OCI-LY7 (cell line): Measurements from ENCODE around the gene POU2F3.

Source experiments
- CTCF ChIP-seq: fragments of 200-600 bp; sonication (generic); conservative IDR thresholded peaks from 2 replicates; pipeline ENCODE4 v1.5.1; 2014; ENCODE audit warnings: mild to moderate bottlenecking, antibody characterized with exemption, low read length, moderate library complexity, mixed read lengths
- EZH2phosphoT487 ChIP-seq: fragments of 200-600 bp; sonication (generic); IDR thresholded peaks from 2 replicates; pipeline ENCODE4 v1.6.1; 2018; ENCODE audit warnings: low read depth, borderline replicate concordance, mild to moderate bottlenecking, mixed run types, antibody characterized with exemption, low read length, moderate library complexity, mixed read lengths

- TF ChIP-seq CTCF, result no peak
- no peak for TF ChIP-seq EZH2phosphoT487
These were observed 3.5 kb upstream of the POU2F3 start for GRCh38 chr11:120236169-120237107.
